OCI-LY1 (cell line): ENCODE measurements around the gene EFR3B.

Experiments
- EZH2 ChIP-seq: fragments of 200-600 bp; sonication (generic), shearing (Covaris generic); IDR thresholded peaks from 2 replicates; pipeline ENCODE4 v1.8.0; 2017; ENCODE audit warnings: borderline replicate concordance, mixed run types, mild to moderate bottlenecking, antibody characterized with exemption, low read length, moderate library complexity, mixed read lengths
- TF ChIP-seq, protein P1 (sequence below): fragments of 200-600 bp; sonication (generic), shearing (Covaris generic); IDR thresholded peaks from 2 replicates; pipeline ENCODE4 v1.5.1; 2017; ENCODE audit warnings: mild to moderate bottlenecking, antibody characterized with exemption, low read length, moderate library complexity, mixed read lengths

- TF ChIP-seq, protein P1, sequence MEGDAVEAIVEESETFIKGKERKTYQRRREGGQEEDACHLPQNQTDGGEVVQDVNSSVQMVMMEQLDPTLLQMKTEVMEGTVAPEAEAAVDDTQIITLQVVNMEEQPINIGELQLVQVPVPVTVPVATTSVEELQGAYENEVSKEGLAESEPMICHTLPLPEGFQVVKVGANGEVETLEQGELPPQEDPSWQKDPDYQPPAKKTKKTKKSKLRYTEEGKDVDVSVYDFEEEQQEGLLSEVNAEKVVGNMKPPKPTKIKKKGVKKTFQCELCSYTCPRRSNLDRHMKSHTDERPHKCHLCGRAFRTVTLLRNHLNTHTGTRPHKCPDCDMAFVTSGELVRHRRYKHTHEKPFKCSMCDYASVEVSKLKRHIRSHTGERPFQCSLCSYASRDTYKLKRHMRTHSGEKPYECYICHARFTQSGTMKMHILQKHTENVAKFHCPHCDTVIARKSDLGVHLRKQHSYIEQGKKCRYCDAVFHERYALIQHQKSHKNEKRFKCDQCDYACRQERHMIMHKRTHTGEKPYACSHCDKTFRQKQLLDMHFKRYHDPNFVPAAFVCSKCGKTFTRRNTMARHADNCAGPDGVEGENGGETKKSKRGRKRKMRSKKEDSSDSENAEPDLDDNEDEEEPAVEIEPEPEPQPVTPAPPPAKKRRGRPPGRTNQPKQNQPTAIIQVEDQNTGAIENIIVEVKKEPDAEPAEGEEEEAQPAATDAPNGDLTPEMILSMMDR, result no peak
- no peak for TF ChIP-seq EZH2
These were observed 152.8 kb downstream of the EFR3B start for GRCh38 chr2:25194576-25195122.
